Gastrocnemius medialis (tissue), 4 donors: ENCODE measurements around the gene PIKFYVE. TPM values are rescaled to one million over a fixed set of nuclear protein-coding genes. Genes with fewer than 3 reads are reported as not detected.

Source experiments
- ATAC-seq, 2 donors: fragments of 150-250 bp; one replicate each; pipeline ENCODE4 v1.9.1; 2016
- DNase-seq, 2 donors: peaks; one replicate each; pipeline ENCODE4 v3.0.0-alpha.2; 2019
- H3K27ac ChIP-seq, 4 donors: fragments of 200-600 bp; sonication (generic); 1 replicate in 1 of 4; 2 replicates in 3 of 4; pipeline ENCODE4 v1.5.1; 2016 to 2018; ENCODE audit warnings: mild to moderate bottlenecking in 2 of 4, moderate library complexity in 1 of 4
- H3K27me3 ChIP-seq, 3 donors: fragments of 200-600 bp; sonication (generic) in 2 of 3; 1 replicate in 1 of 3; 2 replicates in 2 of 3; pipeline versions ENCODE4 v1.5.1 to v1.6.0; 2016 to 2019; ENCODE audit warnings: mild to moderate bottlenecking in 1 of 3, moderate library complexity in 1 of 3
- H3K36me3 ChIP-seq, 2 donors: fragments of 200-600 bp; sonication (generic) in 1 of 2; one replicate each; pipeline ENCODE4 v1.5.1; 2017 to 2018
- H3K4me1 ChIP-seq, 2 donors: fragments of 200-600 bp; sonication (generic) in 1 of 2; one replicate each; pipeline ENCODE4 v1.5.1; 2016 to 2017; ENCODE audit warnings: mild to moderate bottlenecking in 2 of 2
- H3K4me3 ChIP-seq, 4 donors: fragments of 200-600 bp; sonication (generic) in 3 of 4; 1 replicate in 1 of 4; 2 replicates in 3 of 4; pipeline ENCODE4 v1.5.1; 2016 to 2019; ENCODE audit warnings: mild to moderate bottlenecking in 2 of 4
- H3K9me3 ChIP-seq, 3 donors: fragments of 200-600 bp; sonication (generic) in 2 of 3; 1 replicate in 1 of 3; 2 replicates in 2 of 3; pipeline ENCODE4 v1.5.1; 2016 to 2019
- POLR2A ChIP-seq, 2 donors: fragments of 450-650 bp; IDR thresholded peaks; one replicate each; pipeline ENCODE4 v1.6.1; 2017; ENCODE audit warnings: antibody characterized with exemption in 2 of 2, mild to moderate bottlenecking in 2 of 2, moderate library complexity in 2 of 2
- in situ Hi-C, 4 donors: fragments of 200-750 bp; cut with MboI; loops; one replicate each; pipeline versions ENCODE4 v1.15.0 to v1.8.0; 2017; ENCODE audit warnings: low sequenced_read_pairs in 4 of 4
- intact Hi-C: fragments of 100-400 bp; cut with DNase I; formaldehyde crosslinking; loops from one replicate; pipeline ENCODE4 v1.15.1; 2023; ENCODE audit warnings: low total_unique reads
- total RNA-seq, 4 donors: library from RNA; depleted of rRNA; stranded (reverse); fragments of >200 nt; gene quantifications; one replicate each; pipeline versions ENCODE4 v1.1.0 to v1.2.3, GENCODE V29; 2016
- TF ChIP-seq, protein P1 (sequence below), 5 experiments: fragments of 450-650 bp in 3 of 5; fragments of 200-600 bp in 2 of 5; sonication (generic) in 2 of 5; IDR thresholded peaks in 4 of 5; conservative IDR thresholded peaks in 1 of 5; 1 replicate in 4 of 5; 2 replicates in 1 of 5; pipeline ENCODE4 v1.5.1; 2016 to 2019; ENCODE audit warnings: antibody characterized with exemption in 5 of 5, mild to moderate bottlenecking in 3 of 5, moderate library complexity in 3 of 5

Gene PIKFYVE
- total RNA-seq, 4 donors from 2014 or later: 14.0 to 23.9 (median 17.9) TPM

DNA sequence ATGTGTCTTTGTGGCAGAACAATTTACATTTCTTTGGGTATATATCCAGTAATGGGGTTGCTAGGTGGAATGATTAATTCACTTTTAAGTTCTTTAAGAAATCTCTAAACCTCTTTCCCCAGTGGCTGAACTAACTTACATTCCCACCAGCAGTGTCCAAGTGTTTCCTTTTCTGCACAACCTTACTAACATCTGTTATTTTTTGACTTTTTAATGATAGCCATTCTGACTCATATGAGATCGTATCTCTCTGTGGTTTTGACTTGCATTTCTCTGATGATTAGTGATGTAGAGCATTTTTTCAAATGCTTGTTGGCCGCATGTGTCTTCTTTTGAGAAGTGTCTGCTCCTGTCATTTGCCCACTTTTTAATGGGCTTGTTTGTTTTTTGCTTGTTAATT is 97.4 kb downstream of the PIKFYVE start:
- Histone ChIP-seq H3K9me3 (peaks cover 0 to 6% (median 0%) of the 10 kb centered on the region in 3 donors), H3K4me3 (no peak overlapping the region), H3K27me3 (no peaks in the 10 kb centered on the region), H3K27ac (no peak overlapping the region), H3K4me1 (no peaks in the 10 kb centered on the region), H3K36me3 (peaks cover 0 to 3% of the 10 kb centered on the region in 2 donors)
- in situ Hi-C loops: no loop called here
- ATAC-seq: no peak
- no peak for DNase-seq
- TF ChIP-seq, protein P1, sequence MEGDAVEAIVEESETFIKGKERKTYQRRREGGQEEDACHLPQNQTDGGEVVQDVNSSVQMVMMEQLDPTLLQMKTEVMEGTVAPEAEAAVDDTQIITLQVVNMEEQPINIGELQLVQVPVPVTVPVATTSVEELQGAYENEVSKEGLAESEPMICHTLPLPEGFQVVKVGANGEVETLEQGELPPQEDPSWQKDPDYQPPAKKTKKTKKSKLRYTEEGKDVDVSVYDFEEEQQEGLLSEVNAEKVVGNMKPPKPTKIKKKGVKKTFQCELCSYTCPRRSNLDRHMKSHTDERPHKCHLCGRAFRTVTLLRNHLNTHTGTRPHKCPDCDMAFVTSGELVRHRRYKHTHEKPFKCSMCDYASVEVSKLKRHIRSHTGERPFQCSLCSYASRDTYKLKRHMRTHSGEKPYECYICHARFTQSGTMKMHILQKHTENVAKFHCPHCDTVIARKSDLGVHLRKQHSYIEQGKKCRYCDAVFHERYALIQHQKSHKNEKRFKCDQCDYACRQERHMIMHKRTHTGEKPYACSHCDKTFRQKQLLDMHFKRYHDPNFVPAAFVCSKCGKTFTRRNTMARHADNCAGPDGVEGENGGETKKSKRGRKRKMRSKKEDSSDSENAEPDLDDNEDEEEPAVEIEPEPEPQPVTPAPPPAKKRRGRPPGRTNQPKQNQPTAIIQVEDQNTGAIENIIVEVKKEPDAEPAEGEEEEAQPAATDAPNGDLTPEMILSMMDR (IDR thresholded peaks at IDR 0.05 in 4 of 5, conservative IDR thresholded peaks at IDR 0.05 in 1 of 5): no peak
- TF ChIP-seq POLR2A (IDR thresholded peaks at IDR 0.05): no peak
- intact Hi-C loops: no loop called here

DNA sequence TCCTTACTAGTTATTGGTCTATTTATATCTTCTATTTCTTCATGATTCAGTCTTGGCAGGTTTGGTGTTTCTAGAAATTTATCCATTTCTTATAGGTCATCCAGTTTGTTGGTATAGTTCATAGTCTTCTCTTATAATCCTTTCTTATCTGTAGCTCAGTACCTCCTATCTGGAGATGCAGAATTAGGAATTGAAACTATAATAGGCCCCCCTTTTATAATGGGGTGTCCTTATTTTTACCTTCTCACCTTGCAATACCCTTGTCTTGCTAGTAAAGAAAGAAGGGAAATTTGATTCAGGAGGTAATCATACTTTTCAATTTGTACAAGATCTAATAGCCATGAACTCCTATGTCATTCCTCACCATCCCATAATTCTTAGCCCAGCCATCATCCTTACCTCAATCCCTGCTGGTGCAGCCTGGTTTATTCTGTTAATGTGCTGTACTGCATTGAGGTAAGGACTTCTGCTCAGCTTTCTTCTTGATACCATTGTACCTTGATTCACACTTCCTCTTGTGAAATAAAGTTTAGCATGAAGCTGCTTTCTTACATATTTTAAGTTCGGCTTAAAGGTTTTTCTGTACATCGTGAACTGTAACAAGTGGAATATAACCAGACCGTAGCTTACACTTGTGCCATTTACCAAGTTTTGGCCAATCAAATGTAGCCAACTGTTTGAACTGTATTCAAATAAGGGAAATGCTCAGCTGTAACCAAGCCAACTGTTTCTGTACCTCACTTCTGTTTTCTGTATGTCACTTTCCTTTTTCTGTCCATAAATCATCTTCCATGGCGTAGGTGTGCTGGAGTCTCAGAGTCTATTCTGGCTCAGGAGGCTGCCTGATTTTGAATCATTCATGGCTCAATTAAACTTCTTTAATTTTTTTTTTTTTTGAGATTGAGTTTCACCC is 100.4 kb downstream of the PIKFYVE start:
- intact Hi-C loops (no loop called here), in situ Hi-C loops (no loop called here)
- ATAC-seq (no peak), DNase-seq (no peak)
- Histone ChIP-seq H3K27ac (no peak overlapping the region), H3K9me3 (peaks cover 0 to 6% (median 0%) of the 10 kb centered on the region in 3 donors), H3K4me3 (no peak overlapping the region), H3K36me3 (no peaks in the 10 kb centered on the region), H3K4me1 (no peaks in the 10 kb centered on the region), H3K27me3 (no peaks in the 10 kb centered on the region)
- no peak for TF ChIP-seq POLR2A (IDR thresholded peaks at IDR 0.05)
- TF ChIP-seq, protein P1 (IDR thresholded peaks at IDR 0.05 in 4 of 5, conservative IDR thresholded peaks at IDR 0.05 in 1 of 5): no peak

DNA sequence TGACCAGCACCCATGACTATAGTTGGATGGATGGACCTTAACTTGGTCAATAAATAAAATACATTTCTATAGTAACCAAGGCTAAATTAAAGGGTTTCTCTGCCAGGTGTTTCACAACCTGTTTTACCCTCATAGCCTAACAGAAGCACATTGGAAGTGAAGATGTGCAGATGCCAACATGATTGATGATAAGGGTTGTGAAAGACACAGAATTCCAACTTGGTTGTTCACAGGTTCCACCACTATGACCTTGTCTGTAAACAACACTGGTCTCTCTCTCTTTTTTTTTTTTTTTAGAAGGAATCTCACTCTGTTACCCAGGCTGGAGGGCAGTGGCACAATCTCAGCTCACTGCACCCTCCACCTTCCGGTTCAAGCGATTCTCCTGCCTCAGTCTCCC is 103.0 kb downstream of the PIKFYVE start:
- Histone ChIP-seq H3K27me3 (no peaks in the 10 kb centered on the region), H3K4me1 (no peaks in the 10 kb centered on the region), H3K9me3 (peaks cover 0 to 6% (median 0%) of the 10 kb centered on the region in 3 donors), H3K36me3 (no peaks in the 10 kb centered on the region), H3K4me3 (no peak overlapping the region), H3K27ac (no peak overlapping the region)
- no peak for ATAC-seq
- no peak for TF ChIP-seq POLR2A (IDR thresholded peaks at IDR 0.05)
- TF ChIP-seq, protein P1 (IDR thresholded peaks at IDR 0.05 in 4 of 5, conservative IDR thresholded peaks at IDR 0.05 in 1 of 5): no peak
- in situ Hi-C loops: no loop called here
- intact Hi-C loops: no loop called here
- DNase-seq: no peak

DNA sequence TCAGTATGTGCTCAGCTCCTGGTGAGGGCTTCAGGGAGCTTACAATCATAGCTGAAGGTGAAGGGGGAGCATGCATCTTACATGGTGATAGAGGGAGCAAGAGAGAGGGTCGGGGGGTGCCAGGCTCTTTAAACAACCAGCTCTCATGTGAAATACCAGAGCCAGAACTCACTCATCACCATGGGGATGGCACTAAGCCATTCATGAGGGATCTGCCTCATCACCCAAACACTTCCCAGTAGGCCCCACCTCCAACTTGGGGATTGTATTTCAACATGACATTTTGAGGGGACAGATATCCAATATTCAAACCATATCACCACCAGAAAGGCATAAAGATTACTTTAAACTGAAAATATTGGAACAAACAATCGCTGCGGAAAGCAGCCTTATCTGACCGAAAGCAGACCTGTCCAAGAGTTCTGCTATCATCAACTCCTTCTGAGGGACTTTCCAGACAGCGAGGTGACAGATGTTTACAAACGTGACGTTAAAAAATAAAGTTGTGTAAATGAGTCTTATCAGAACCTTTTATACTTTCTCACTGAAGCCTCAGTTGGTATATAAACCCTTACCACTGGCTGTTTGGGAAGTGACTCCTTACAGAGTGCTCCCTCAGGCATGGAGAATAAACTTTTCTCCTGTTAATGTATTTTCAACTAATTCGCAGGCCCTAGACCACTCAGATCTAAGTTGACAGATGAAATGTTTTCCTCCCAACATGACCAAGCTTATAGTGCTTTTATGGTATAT is 105.0 kb downstream of the PIKFYVE start:
- in situ Hi-C loops: no loop called here
- no peaks in the 10 kb centered on the region for H3K4me1 ChIP-seq
- H3K36me3 ChIP-seq: no peaks in the 10 kb centered on the region
- H3K9me3 ChIP-seq: no peaks in the 10 kb centered on the region
- no peak for DNase-seq
- H3K4me3 ChIP-seq: no peak overlapping the region
- intact Hi-C loops: no loop called here
- no peaks in the 10 kb centered on the region for H3K27me3 ChIP-seq
- no peak overlapping the region for H3K27ac ChIP-seq
- TF ChIP-seq, protein P1 (IDR thresholded peaks at IDR 0.05 in 4 of 5, conservative IDR thresholded peaks at IDR 0.05 in 1 of 5): no peak
- TF ChIP-seq POLR2A (IDR thresholded peaks at IDR 0.05): no peak
- ATAC-seq: no peak
